GM19025 (cell line): ENCODE data around the gene SPATA6L.

Source experiments
- ATAC-seq: cut with Tn5 transposase; IDR thresholded peaks from one replicate; pipeline ENCODE4 v1.9.1; 2021; ENCODE audit warnings: mild to moderate bottlenecking, low read depth, moderate library complexity; ENCODE audit not compliant: unreplicated experiment

Gene SPATA6L

GRCh38 chr9:4666042-4666699 lies at the start of gene SPATA6L:
Gene SPATA6L (minus strand): TSS chr9:4666480. CDS start chr9:4666250, 230 bp downstream.
- no peak for ATAC-seq

- no peak for ATAC-seq
Observed at GRCh38 chr9:4714266-4715016, 48.2 kb upstream of the SPATA6L start.

- ATAC-seq = no peak
Observed at GRCh38 chr9:4713849-4714248, 47.6 kb upstream of the SPATA6L start.

GRCh38 chr9:4709380-4709779 lies 43.1 kb upstream of the SPATA6L start:
- ATAC-seq = no peak

GRCh38 chr9:4706971-4707622 lies 40.8 kb upstream of the SPATA6L start:
- ATAC-seq = no peak

- ATAC-seq = no peak
Observed at GRCh38 chr9:4706021-4706420, 39.7 kb upstream of the SPATA6L start.

- ATAC-seq = no peak
Observed at GRCh38 chr9:4704129-4704528, 37.8 kb upstream of the SPATA6L start.

- ATAC-seq = no peak
Observed at GRCh38 chr9:4701526-4701925, 35.2 kb upstream of the SPATA6L start.

GRCh38 chr9:4700932-4701331 lies 34.7 kb upstream of the SPATA6L start:
- no peak for ATAC-seq

GRCh38 chr9:4700091-4700490 lies 33.8 kb upstream of the SPATA6L start:
- no peak for ATAC-seq

GRCh38 chr9:4691795-4692194 lies 25.5 kb upstream of the SPATA6L start:
- no peak for ATAC-seq

- peak; percentile 52 for ATAC-seq
Observed at GRCh38 chr9:4690144-4690543, 23.9 kb upstream of the SPATA6L start.

- ATAC-seq = peak; percentile 72
Observed at GRCh38 chr9:4689687-4690104, 23.4 kb upstream of the SPATA6L start.

GRCh38 chr9:4689021-4689420 lies 22.7 kb upstream of the SPATA6L start:
- no peak for ATAC-seq

GRCh38 chr9:4686584-4686983 lies 20.3 kb upstream of the SPATA6L start:
- no peak for ATAC-seq

GRCh38 chr9:4686112-4686511 lies 19.8 kb upstream of the SPATA6L start:
- ATAC-seq = no peak

- no peak for ATAC-seq
Observed at GRCh38 chr9:4684820-4685219, 18.5 kb upstream of the SPATA6L start.

- no peak for ATAC-seq
Observed at GRCh38 chr9:4680750-4681149, 14.5 kb upstream of the SPATA6L start.

- ATAC-seq = no peak
Observed at GRCh38 chr9:4680173-4680525, 13.9 kb upstream of the SPATA6L start.

- ATAC-seq = peak; percentile 97
Observed at GRCh38 chr9:4679268-4680172, 13.2 kb upstream of the SPATA6L start, which contains the start of gene CDC37L1. Gene CDC37L1 (plus strand): TSS chr9:4679569. CDS start chr9:4679768, 199 bp downstream.
